ENCODE measurements around the gene PADI4. TPM values are rescaled to one million over a fixed set of nuclear protein-coding genes. Genes with fewer than 3 reads are reported as not detected.

The PADI4 gene
- total RNA-seq, 1 donor from 2014 or later: not detected

- no peak for DNase-seq (ENCODE audit: low spot score in 2 of 2)
- Histone ChIP-seq H3K36me3 (no peaks in the 10 kb centered on the region), H3K9me3 (peaks cover 0 to 3% of the 10 kb centered on the region in 2 donors), H3K4me3 (no peak overlapping the region), H3K27me3 (no peaks in the 10 kb centered on the region), H3K4me1 (no peaks in the 10 kb centered on the region), H3K27ac (no peak overlapping the region)
- intact Hi-C loops (cut with DNase I): no loop called here
- TF ChIP-seq CTCF (IDR thresholded peaks at IDR 0.05): no peak
Measured at GRCh38 chr1:17363771-17364170, 55.8 kb downstream of the PADI4 start.

GRCh38 chr1:17365293-17365692 lies 57.3 kb downstream of the PADI4 start:
- no peak for DNase-seq (ENCODE audit: low spot score in 2 of 2)
- no peaks in the 10 kb centered on the region for H3K36me3 ChIP-seq
- intact Hi-C loops (cut with DNase I): no loop called here
- no peak overlapping the region for H3K4me3 ChIP-seq
- no peaks in the 10 kb centered on the region for H3K4me1 ChIP-seq
- H3K9me3 ChIP-seq: peaks cover 0 to 3% of the 10 kb centered on the region in 2 donors
- no peak for TF ChIP-seq CTCF (IDR thresholded peaks at IDR 0.05)
- no peaks in the 10 kb centered on the region for H3K27me3 ChIP-seq
- H3K27ac ChIP-seq: no peak overlapping the region

GRCh38 chr1:17369466-17369865 lies 61.5 kb downstream of the PADI4 start:
- no peak for DNase-seq (ENCODE audit: low spot score in 2 of 2)
- intact Hi-C loops (cut with DNase I): no loop called here
- H3K27ac ChIP-seq: no peak overlapping the region
- no peaks in the 10 kb centered on the region for H3K4me1 ChIP-seq
- H3K27me3 ChIP-seq: no peaks in the 10 kb centered on the region
- H3K4me3 ChIP-seq: no peak overlapping the region
- no peak for TF ChIP-seq CTCF (IDR thresholded peaks at IDR 0.05)
- H3K9me3 ChIP-seq: peaks cover 0 to 1% of the 10 kb centered on the region in 2 donors
- no peaks in the 10 kb centered on the region for H3K36me3 ChIP-seq

GRCh38 chr1:17370618-17371017 lies 62.6 kb downstream of the PADI4 start:
- Histone ChIP-seq H3K27ac (no peak overlapping the region), H3K9me3 (no peaks in the 10 kb centered on the region), H3K36me3 (no peaks in the 10 kb centered on the region), H3K27me3 (no peaks in the 10 kb centered on the region), H3K4me1 (no peaks in the 10 kb centered on the region), H3K4me3 (no peak overlapping the region)
- DNase-seq (ENCODE audit: low spot score in 2 of 2): no peak
- no peak for TF ChIP-seq CTCF (IDR thresholded peaks at IDR 0.05)
- intact Hi-C loops (cut with DNase I): no loop called here

- Histone ChIP-seq H3K4me3 (no peak within 1 kb of the TSS), H3K4me1 (no peaks in the 10 kb centered on the region), H3K27me3 (no peaks in the 10 kb centered on the region), H3K36me3 (no peaks in the 10 kb centered on the region), H3K9me3 (no peaks in the 10 kb centered on the region), H3K27ac (no peak within 1 kb of the TSS)
- no peak for TF ChIP-seq CTCF (IDR thresholded peaks at IDR 0.05)
- intact Hi-C loops (cut with DNase I): no loop called here
- DNase-seq (ENCODE audit: low spot score in 2 of 2): no peak
Measured at GRCh38 chr1:17371896-17372295, 63.9 kb downstream of the PADI4 start, which contains the start of gene PADI6. Gene PADI6, plus strand, starts transcription at chr1:17372196. Its CDS starts 50 bp downstream, at chr1:17372246.

- Histone ChIP-seq H3K27ac (no peak overlapping the region), H3K27me3 (no peaks in the 10 kb centered on the region), H3K9me3 (no peaks in the 10 kb centered on the region), H3K36me3 (no peaks in the 10 kb centered on the region), H3K4me3 (no peak overlapping the region), H3K4me1 (no peaks in the 10 kb centered on the region)
- no peak for TF ChIP-seq CTCF (IDR thresholded peaks at IDR 0.05)
- DNase-seq (ENCODE audit: low spot score in 2 of 2): no peak
- intact Hi-C loops (cut with DNase I): no loop called here
Measured at GRCh38 chr1:17372955-17373354, 65.0 kb downstream of the PADI4 start.
